K562 (cell line): ENCODE data around the gene TAF8. TPM values are rescaled to one million over a fixed set of nuclear protein-coding genes. Genes with fewer than 3 reads are reported as not detected.
A peak's percentile ranks its signal among the peaks of the same experiment; 100 is the strongest.

Source experiments
- CEBPG ChIP-seq, 3 experiments: fragments of 200-800 bp in 1 of 3; sonication (Bioruptor generic) in 1 of 3; sonication (generic) in 1 of 3; formaldehyde crosslinking in 1 of 3; IDR thresholded peaks in 2 of 3; conservative IDR thresholded peaks in 1 of 3; 2 replicates each; pipeline versions ENCODE4 v1.6.1 to v1.8.0; 2016 to 2022; ENCODE audit warnings: missing compliant biosample characterization in 2 of 3, missing genetic modification characterization in 2 of 3, mild to moderate bottlenecking in 1 of 3, missing genetic modification reagents in 1 of 3
- CTBP1 ChIP-seq: fragments of 450-650 bp; IDR thresholded peaks from 2 replicates; pipeline ENCODE4 v1.6.1; 2016; ENCODE audit warnings: borderline replicate concordance
- EP300 ChIP-seq: IDR thresholded peaks from 2 replicates; pipeline ENCODE4 v1.6.1; 2012; ENCODE audit warnings: low read length, improper control_type of control experiment
- FOXM1 ChIP-seq, 2 experiments: fragments of 450-650 bp in 1 of 2; sonication (generic) in 1 of 2; formaldehyde crosslinking in 1 of 2; IDR thresholded peaks; 2 replicates each; pipeline versions ENCODE4 v1.6.1 to v1.9.0; 2017 to 2022; ENCODE audit warnings: low read depth in 2 of 2, mild to moderate bottlenecking in 2 of 2, missing genetic modification reagents in 1 of 2, moderate library complexity in 1 of 2
- GABPA ChIP-seq: fragments of 200-800 bp; sonication (Bioruptor generic); conservative IDR thresholded peaks from 2 replicates; pipeline ENCODE4 v1.6.1; 2016; ENCODE audit warnings: low read depth, missing genetic modification characterization, missing compliant biosample characterization
- GABPB2 ChIP-seq: fragments of 250-450 bp; sonication (Bioruptor Pico); conservative IDR thresholded peaks from 2 replicates; pipeline ENCODE4 v1.5.1; 2021; ENCODE audit warnings: mild to moderate bottlenecking
- ILF3 ChIP-seq: fragments of 450-650 bp; IDR thresholded peaks from 2 replicates; pipeline ENCODE4 v1.6.1; 2018; ENCODE audit warnings: antibody characterized with exemption, mild to moderate bottlenecking, moderate library complexity, borderline replicate concordance
- KAT7 ChIP-seq: sonication (generic); formaldehyde crosslinking; IDR thresholded peaks from 2 replicates; pipeline ENCODE4 v1.8.0; 2022; ENCODE audit warnings: missing genetic modification reagents, mild to moderate bottlenecking, borderline replicate concordance
- KLF16 ChIP-seq: IDR thresholded peaks from 2 replicates; pipeline ENCODE4 v1.6.1; 2016; ENCODE audit warnings: antibody characterized with exemption
- PCBP1 ChIP-seq: fragments of 200-400 bp; formaldehyde crosslinking; IDR thresholded peaks from 2 replicates; pipeline ENCODE4 v1.6.1; 2018; ENCODE audit warnings: mild to moderate bottlenecking, low read depth, low read length; ENCODE audit not compliant: poor library complexity, severe bottlenecking
- PHF20 ChIP-seq: fragments of 450-650 bp; IDR thresholded peaks from 2 replicates; pipeline ENCODE4 v1.6.1; 2018; ENCODE audit not compliant: partially characterized antibody
- TAF9B ChIP-seq: fragments of 450-650 bp; IDR thresholded peaks from 2 replicates; pipeline ENCODE4 v1.6.1; 2018; ENCODE audit warnings: mild to moderate bottlenecking; ENCODE audit not compliant: partially characterized antibody
- TCF15 ChIP-seq: fragments of 250-450 bp; sonication (Bioruptor Pico); IDR thresholded peaks from 2 replicates; pipeline ENCODE4 v1.8.0; 2022; ENCODE audit warnings: moderate library complexity, mild to moderate bottlenecking, inconsistent platforms
- XRCC3 ChIP-seq: fragments of 450-650 bp; IDR thresholded peaks from 2 replicates; pipeline ENCODE4 v1.6.1; 2017; ENCODE audit warnings: mild to moderate bottlenecking, moderate library complexity
- XRCC4 ChIP-seq: IDR thresholded peaks from one replicate; pipeline ENCODE4 v1.6.1; 2011; ENCODE audit not compliant: insufficient read depth, insufficient read length; ENCODE audit errors: extremely low read depth
- ZBTB2 ChIP-seq: fragments of 450-650 bp; IDR thresholded peaks from 2 replicates; pipeline ENCODE4 v1.6.1; 2016; ENCODE audit warnings: antibody characterized with exemption
- ZC3H11A ChIP-seq: IDR thresholded peaks from 2 replicates; pipeline ENCODE4 v1.6.1; 2012; ENCODE audit warnings: low read depth, low read length, improper control_type of control experiment
- ZNF239 ChIP-seq: fragments of 250-450 bp; sonication (Bioruptor Pico); IDR thresholded peaks from 2 replicates; pipeline ENCODE4 v1.4.0; 2020; ENCODE audit warnings: mild to moderate bottlenecking
- ZNF384 ChIP-seq: IDR thresholded peaks from 2 replicates; pipeline ENCODE4 v1.6.1; 2012; ENCODE audit warnings: low read depth, low read length, improper control_type of control experiment
- ZNF41 ChIP-seq: fragments of 250-450 bp; sonication (Bioruptor Pico); conservative IDR thresholded peaks from 2 replicates; pipeline ENCODE4 v1.4.0; 2020; ENCODE audit warnings: mild to moderate bottlenecking
- polyA plus RNA-seq, 8 experiments: library from polyadenylated mRNA; depleted of rRNA in 4 of 8; stranded (reverse) in 5 of 8; unstranded in 3 of 8; fragments of >200 nt; fragmentation: Nextera tagmentation in 2 of 8; fragmentation: Illumina TruSeq in 1 of 8; extraction: Ambion mirVana in 2 of 8; extraction: Trizol in 1 of 8; gene quantifications; 2 replicates each; pipeline versions ENCODE4 v1.2.1 to v1.2.3, GENCODE V29; 2011 to 2014; ENCODE audit warnings: inconsistent platforms in 1 of 8, missing spikeins in 1 of 8
- total RNA-seq, 7 experiments: library from RNA; depleted of rRNA in 6 of 7; stranded (reverse); fragments of >200 nt in 6 of 7; fragmentation: Illumina TruSeq in 2 of 7; extraction: Trizol in 2 of 7; gene quantifications; 2 replicates each; pipeline versions ENCODE4 v1.2.1 to v1.2.3, GENCODE V29; 2011 to 2021; ENCODE audit warnings: low replicate concordance in 1 of 7
- TF ChIP-seq, protein P1 (sequence below): sonication (generic); formaldehyde crosslinking; IDR thresholded peaks from 2 replicates; pipeline ENCODE4 v1.8.1; 2023; ENCODE audit warnings: missing genetic modification reagents, mild to moderate bottlenecking, borderline replicate concordance

The TAF8 gene
- total and polyA plus RNA-seq, 9 of the 15 experiments (the other 6 are each of a cell fraction or from before 2014, with no cell fraction given) = 29.4 to 84.0 (median 52.6) TPM

DNA sequence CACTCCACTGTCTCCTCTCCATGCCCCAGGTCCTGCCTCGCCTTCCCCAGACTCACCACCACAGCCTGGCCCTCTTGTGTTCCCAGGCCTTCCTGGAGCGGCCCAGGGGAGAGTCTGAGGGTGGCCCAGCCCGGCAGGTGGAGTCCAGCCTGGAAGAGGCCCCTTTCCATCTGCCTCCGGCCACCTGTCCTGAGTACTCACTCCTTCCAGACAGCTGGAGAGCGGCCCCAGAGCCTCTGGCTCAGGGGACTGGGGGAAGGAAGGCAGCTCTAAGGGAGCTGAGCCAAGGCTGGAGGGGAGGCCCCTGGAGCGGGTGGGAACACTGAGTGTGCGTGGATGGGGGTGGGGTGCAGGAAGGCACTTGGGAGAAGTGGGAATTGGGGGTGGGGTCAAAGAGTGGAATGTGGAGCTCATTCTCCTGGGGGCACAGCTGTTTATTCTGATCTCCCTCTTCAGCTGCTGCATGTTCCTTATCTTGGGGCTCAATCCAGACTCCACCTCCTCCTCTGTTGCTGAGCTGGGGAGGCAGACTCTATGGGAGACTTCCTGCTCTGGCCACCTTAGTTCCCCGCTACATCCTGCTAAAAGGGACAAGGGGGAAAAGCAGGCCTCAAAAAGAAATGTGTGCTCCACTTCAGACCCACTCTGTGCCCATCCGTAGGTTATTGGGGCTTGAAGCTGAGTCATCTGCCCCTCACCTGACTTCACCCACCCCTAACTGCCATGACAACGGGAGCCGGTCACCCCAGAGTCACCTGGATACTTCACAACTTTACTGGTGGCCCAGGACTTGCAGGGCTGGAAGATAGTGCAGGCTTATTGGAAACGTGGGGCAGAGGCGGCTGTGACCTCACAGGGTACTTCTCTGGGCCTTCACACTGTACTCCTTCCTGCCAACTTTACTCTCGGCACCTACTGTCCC lies 19.5 kb upstream of the TAF8 start (continued):
- TF ChIP-seq KAT7 (CRISPR knock-in tag) (peak; percentile 78; the same call in 1 of the 2 replicates), GABPA (tag) (no peak), PCBP1 (no peak), EP300 (peak; percentile 77), GABPB2 (no peak), XRCC3 (no peak), ZBTB2 (peak; percentile 39; the same call in 1 of the 2 replicates), TCF15 (CRISPR knock-in tag) (peak; percentile 63; the same call in 1 of the 2 replicates), PHF20 (no peak), CTBP1 (peak; percentile 53; the same call in 1 of the 2 replicates), KLF16 (peak; percentile 56; the same call in 1 of the 2 replicates), ZC3H11A (no peak), ZNF384 (no peak), TAF9B (peak; percentile 88), ZNF41 (CRISPR knock-in tag) (peak; percentile 46; the same call in 1 of the 2 replicates), FOXM1 (IDR thresholded peaks at IDR 0.05; ENCODE audit: low read depth) (peak; percentile 38; the same call in 1 of the 2 replicates), FOXM1 (CRISPR knock-in tag; IDR thresholded peaks at IDR 0.05; ENCODE audit: low read depth) (no peak), XRCC4 (no peak), CEBPG (CRISPR knock-in tag; IDR thresholded peaks at IDR 0.05) (no peak), CEBPG (tag; conservative IDR thresholded peaks at IDR 0.05 in 1 of 2, IDR thresholded peaks at IDR 0.05 in 1 of 2) (no peak), ZNF239 (no peak), ILF3 (no peak)
- TF ChIP-seq, protein P1, sequence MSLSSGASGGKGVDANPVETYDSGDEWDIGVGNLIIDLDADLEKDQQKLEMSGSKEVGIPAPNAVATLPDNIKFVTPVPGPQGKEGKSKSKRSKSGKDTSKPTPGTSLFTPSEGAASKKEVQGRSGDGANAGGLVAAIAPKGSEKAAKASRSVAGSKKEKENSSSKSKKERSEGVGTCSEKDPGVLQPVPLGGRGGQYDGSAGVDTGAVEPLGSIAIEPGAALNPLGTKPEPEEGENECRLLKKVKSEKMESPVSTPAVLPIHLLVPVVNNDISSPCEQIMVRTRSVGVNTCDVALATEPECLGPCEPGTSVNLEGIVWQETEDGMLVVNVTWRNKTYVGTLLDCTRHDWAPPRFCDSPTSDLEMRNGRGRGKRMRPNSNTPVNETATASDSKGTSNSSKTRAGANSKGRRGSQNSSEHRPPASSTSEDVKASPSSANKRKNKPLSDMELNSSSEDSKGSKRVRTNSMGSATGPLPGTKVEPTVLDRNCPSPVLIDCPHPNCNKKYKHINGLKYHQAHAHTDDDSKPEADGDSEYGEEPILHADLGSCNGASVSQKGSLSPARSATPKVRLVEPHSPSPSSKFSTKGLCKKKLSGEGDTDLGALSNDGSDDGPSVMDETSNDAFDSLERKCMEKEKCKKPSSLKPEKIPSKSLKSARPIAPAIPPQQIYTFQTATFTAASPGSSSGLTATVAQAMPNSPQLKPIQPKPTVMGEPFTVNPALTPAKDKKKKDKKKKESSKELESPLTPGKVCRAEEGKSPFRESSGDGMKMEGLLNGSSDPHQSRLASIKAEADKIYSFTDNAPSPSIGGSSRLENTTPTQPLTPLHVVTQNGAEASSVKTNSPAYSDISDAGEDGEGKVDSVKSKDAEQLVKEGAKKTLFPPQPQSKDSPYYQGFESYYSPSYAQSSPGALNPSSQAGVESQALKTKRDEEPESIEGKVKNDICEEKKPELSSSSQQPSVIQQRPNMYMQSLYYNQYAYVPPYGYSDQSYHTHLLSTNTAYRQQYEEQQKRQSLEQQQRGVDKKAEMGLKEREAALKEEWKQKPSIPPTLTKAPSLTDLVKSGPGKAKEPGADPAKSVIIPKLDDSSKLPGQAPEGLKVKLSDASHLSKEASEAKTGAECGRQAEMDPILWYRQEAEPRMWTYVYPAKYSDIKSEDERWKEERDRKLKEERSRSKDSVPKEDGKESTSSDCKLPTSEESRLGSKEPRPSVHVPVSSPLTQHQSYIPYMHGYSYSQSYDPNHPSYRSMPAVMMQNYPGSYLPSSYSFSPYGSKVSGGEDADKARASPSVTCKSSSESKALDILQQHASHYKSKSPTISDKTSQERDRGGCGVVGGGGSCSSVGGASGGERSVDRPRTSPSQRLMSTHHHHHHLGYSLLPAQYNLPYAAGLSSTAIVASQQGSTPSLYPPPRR (CRISPR knock-in tag) = no peak
